IPS-18c (cell line): ENCODE data around the gene BLOC1S4.
"Not testable (repeated sequence)": the region's sequence is repeated elsewhere in the genome, so short reads cannot be mapped to it uniquely, and the experiment has no call there.

Experiments used
- H3K4me3 ChIP-seq: 2 replicates; pipeline ENCODE4 v1.7.0; 2013; ENCODE audit warnings: low read depth, mild to moderate bottlenecking, low read length, moderate library complexity; ENCODE audit not compliant: insufficient read depth
- H3K9me3 ChIP-seq: one replicate; pipeline ENCODE4 v1.6.1; 2013; ENCODE audit warnings: mild to moderate bottlenecking, low read length, moderate library complexity; ENCODE audit not compliant: control insufficient read depth, insufficient read depth

BLOC1S4 gene

DNA sequence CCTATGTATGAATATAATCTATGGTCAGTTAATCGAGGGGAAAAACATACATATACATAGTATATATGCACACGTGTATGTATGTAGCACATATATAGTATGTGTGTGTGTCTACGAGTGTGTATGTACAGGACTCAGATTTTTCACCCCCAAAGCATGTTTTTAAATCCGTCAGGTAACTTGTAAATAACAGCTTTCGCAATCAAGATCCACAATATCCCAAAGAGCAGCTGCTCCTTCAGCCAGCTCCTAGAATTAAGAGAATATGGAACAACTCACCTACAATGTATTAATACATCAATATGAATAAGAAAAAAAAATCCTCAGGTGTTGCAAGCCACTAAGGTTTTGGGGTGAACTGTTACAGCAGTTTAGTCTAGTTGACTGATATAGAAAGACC is 9.8 kb upstream of the BLOC1S4 start:
- Histone ChIP-seq H3K9me3 (no peaks in the 10 kb centered on the region), H3K4me3 (no peak overlapping the region)

DNA sequence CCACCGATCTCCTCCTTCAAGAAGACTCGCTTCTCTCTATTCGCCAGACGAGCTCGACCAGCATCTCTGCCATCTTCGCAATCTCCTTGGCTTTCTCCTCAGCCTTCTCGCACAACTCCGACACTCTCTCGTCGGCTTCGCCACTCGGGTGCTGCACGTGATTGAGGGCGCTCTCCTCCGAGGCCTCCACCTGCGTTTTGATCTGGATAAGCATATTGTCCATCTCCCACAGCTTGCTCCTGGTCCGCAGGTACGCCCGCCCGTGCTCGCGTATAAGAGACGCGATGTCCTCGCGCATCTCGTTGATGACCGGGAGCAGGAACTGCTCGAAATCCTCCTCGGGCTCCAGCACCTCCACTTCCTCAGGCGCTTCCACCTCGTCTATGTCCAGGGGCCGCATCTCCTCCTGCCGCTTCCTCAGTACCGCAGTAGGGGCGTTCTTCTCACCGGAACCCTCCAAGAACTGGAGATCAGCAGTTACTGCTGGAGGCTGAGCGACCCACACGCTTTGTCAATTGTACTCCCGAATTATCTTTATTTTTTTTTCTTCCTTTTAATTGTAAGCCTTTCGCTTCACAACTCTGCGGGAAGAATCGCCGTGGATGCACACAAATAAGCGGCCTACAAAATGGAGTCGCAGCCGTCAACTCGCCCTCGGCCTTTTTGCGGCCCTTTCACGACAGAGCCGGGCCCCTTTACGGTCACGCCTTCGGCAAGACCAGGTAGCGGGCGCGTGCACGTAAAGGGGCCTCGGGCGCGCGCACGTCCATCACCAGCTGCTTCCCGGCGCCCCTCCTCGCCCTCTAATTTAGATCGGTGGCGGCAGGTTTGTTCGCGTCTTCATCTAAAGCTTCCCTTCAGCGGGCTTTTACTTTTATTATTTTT is 6.5 kb upstream of the BLOC1S4 start, which contains the start of gene MRFAP1L1:
TSS of gene MRFAP1L1 (minus strand) at position 636 of the 885 bp plus-strand sequence. CDS start at position 400, 236 bp downstream.
- H3K9me3 ChIP-seq, result no peaks in the 10 kb centered on the region
- H3K4me3 ChIP-seq, result peak within 1 kb of the TSS; percentile 92

DNA sequence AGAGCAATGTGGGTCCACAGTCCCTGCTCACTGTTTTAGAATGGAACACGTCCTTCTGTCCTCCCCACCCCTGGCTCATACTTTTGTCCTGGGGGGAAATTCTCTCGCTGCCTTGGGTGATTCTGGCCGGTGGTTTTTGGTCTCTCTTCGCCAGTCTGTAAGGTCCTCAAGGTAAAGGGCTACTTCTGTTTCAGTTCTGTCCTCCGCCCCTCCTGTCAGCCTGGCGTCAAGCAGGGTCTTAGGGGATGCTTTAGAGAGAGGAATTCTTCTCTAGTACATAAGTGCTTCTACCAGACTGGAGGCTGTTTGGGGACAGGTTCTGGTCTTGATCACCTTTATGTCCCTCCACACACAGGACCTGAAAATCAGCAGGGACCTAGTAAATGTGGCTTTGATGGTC is 5.7 kb upstream of the BLOC1S4 start:
- no peaks in the 10 kb centered on the region for H3K9me3 ChIP-seq
- H3K4me3 ChIP-seq, result peak overlapping the region; percentile 92

DNA sequence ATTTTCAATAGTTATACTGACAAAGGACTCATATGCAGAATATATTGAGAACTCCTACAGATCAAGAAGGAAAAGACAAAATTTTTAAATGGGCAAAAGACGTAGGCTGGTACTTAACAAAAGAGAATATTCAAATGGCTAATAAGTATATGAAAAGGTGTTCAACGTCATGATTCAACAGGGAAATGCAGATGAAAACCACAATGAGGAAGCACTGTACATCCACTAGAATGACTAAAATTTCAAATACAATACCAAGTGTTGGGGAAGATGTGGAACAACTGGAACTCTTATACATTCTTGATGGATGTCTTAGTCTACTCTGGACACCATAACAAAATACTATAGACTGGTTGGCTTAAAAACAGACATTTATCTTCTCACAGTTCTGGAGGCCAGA is 5.0 kb upstream of the BLOC1S4 start:
- H3K4me3 ChIP-seq, result no peak overlapping the region
- no peaks in the 10 kb centered on the region for H3K9me3 ChIP-seq

DNA sequence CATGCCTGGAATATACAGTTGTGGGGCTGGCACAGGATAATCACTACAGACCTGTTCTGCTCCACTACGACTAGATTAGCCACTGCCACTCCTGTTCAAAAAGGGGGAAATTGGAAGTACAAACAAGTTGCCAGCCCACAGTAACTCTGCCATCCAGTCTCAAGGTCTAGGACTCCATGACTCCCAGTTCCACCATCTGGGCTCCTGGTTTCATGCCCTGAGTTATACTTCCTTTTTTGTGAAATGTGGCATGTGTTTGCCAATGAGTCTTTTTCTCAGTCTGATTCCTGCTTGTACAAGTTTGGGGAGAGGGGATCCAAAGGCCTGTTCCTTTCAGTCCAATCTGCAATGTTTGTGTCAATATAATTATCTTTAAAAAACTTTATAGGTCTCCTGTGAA is 1.0 kb upstream of the BLOC1S4 start:
- Histone ChIP-seq H3K9me3 (no peaks in the 10 kb centered on the region), H3K4me3 (no peak overlapping the region)

DNA sequence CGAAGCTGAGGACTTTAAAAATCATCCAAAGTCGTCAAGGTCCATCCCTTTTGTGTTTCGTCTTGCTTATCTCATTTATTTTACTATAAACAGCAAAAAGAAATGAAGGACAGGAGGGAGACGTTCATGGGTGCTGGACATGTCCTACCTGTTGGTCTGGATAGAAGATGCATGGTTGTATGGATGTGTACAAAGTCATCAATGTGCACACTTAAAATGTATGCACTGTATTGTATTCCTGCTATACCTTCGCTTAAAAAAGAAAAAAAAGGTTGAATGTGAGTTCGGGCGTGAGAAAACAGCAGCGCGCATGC is 313 bp upstream of the BLOC1S4 start:
- H3K9me3 ChIP-seq, result no peaks in the 10 kb centered on the region
- H3K4me3 ChIP-seq, result peak overlapping the region; percentile 93; the same call in 1 of the 2 replicates

DNA sequence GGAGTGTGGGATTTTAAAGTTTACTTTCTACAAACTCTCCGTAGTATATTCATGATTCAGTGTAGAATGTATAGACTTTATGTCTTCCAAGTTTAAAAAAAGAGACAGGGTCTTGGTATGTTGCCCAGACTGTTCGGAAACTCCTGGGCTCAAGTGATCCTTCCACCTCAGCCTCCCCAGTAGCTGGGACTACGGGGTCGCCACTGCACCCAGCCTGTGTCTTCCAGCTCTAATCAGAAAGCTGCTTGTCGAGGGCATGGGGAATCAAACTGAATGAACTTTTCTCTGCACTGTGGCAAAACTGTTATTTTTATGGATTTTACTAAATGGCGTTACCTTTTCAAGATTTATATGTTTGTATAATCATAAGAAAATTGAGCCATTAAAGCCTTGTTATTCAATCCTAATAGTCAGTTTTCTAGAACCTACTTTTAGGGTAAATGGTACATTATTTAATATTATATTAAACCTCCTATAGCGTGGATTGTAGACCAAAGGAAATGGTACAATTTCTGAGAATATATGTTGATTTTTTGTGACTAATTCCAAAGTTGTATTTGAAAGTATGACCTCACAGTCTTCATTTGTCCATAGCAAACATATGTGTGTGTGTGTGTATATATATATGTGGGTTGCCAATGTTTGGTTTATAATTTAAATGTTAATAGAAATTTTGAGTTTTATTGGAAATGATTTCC is 1.1 kb downstream of the BLOC1S4 start:
- Histone ChIP-seq H3K9me3 (no peaks in the 10 kb centered on the region), H3K4me3 (peak overlapping the region; percentile 93)

DNA sequence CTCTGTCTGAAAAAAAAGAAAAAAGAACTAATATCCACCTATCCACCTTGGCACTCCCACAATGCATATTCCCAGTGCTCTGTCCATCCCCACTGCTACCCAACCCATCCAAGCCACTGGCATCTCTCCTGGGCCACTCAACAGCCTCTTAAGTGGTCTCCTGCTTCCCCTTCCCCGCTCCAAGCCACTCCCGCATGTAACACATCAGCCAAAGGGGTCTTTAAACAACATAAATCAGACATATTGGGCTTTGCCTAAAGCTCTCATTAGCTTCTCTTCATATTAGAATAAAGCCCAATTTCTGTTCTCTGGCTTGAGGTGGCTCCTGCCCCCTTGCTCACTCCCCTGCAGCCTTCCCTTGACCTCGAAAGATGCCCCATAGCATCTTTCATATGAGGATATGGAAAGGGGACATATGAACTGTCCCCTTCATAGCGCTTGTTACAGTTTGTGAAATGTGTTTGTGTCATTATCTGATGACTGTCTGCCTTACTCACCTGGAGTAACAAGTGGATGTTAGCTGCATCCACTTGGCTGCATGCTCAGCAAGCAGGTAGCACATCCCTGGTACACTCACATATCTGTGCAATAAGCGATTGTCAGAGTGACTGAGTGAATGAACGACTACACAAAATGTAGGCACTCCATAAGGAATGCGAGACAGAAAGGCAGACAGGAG is 3.1 kb downstream of the BLOC1S4 start:
- no peak overlapping the region for H3K4me3 ChIP-seq
- H3K9me3 ChIP-seq, result no peaks in the 10 kb centered on the region

DNA sequence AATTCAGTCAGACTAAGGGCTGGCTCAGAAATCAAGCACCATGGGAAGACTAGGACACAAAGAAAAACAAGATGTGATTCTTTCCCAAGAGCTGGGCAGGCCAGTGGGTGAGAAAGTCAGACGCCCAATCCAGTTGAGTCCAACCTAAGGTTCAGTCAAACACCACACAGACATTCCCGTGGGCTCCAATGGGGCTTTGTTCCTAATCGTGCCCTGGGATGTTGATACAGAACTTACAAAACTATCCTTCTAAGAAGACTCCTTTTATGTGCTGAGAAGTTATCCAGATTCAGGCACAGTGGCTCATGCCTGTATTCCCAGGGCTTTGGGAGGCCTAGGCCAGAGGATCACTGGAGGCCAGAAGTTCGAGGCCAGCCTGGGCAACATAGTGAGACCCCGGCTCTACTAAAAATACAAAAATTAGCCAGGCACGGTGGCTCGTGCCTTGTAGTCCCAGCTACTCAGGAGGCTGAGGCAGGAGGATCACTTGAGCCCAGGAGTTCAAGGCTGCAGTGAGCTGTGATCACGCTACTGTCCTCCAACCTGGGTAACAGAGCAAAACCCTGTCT is 3.7 kb downstream of the BLOC1S4 start:
- no peak overlapping the region for H3K4me3 ChIP-seq

DNA sequence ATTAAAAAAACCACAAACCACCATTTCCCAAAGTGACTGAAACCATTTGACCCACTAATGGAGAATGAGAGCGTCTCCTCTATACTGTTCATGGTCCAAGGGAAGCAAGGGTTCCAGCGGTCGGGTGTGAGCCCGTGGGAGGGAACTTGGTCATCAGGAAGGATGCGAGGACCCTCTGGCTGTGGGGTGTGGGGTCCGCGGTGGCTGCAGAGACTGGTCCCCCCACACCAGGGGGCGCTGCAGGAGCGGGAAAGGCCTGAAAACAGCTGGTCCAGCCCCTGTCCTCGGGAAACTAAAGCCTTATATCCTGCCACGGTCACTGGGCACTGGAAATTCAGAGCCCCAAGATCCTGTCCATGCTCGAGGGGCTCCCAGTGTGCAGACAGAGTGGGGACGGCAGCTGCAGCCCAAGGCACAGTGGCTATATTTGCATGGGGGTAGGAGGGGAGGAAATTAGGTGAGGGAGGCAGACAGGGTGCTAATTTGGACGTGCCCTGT is 4.3 kb downstream of the BLOC1S4 start:
- H3K4me3 ChIP-seq, result no peak overlapping the region
- H3K9me3 ChIP-seq, result no peaks in the 10 kb centered on the region

More for the DNA sequence above, 3.7 kb downstream of the BLOC1S4 start:
- H3K9me3 ChIP-seq, result no peaks in the 10 kb centered on the region

DNA sequence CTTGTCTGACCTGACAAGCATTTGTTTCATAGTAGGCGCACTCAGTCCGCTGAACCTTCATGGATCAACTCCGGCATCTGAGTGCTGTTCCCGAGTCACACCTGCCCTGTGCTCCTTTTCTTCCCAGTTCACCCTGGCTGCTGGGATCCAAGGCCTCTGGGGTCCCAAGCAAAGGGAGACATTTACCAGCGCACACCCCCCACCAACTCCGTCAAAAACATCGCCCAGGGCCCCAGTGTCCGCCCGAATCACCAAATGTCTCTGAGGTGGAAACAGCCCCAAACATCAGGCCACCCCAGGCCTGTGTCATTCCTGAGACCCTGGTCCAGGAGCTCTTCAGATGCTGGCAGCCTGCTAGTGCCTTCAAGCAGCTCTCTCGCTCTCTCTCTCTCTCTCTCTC is 5.1 kb downstream of the BLOC1S4 start:
- Histone ChIP-seq H3K4me3 (no peak overlapping the region), H3K9me3 (no peaks in the 10 kb centered on the region)

DNA sequence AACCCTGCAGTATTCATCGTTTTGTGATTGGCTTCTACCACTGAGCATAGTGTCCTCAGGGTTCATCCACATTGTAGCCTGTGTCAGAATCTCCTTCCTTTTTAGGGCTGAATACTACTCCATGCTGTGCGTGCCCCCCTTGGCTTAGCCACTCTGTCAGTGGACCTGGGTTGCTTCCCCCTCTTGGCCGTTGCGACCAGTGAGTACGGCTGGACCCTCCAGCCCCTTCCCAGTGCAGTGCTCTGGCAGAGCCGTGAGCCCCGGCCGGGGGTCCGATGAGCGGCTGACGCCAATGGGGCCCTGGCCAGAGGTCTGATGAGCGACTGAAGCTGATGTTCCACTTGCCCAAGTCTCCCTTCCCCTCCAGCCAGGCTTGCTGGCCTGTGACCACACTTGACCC is 6.9 kb downstream of the BLOC1S4 start:
- Histone ChIP-seq H3K9me3 (no peaks in the 10 kb centered on the region), H3K4me3 (no peak overlapping the region)

DNA sequence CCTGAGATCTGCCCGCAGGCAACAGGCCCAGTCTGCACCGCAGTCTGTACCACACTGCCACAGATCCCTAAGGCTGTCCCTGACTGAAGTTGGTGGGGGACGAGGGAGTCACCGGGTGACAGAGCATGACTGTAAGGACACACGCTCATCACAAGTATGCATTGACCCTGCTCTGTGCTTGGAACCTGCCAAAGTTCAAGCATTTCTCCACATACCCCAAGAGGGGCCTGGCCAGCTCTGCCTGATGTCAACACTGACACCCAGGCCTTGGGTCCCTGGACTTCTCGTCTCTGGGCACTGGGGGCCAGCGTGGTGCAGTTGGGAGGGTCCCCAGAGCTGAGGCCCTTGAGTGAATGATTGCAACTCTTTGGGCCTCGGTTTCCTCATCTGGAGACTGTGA is 7.9 kb downstream of the BLOC1S4 start:
- Histone ChIP-seq H3K9me3 (no peaks in the 10 kb centered on the region), H3K4me3 (no peak overlapping the region)

DNA sequence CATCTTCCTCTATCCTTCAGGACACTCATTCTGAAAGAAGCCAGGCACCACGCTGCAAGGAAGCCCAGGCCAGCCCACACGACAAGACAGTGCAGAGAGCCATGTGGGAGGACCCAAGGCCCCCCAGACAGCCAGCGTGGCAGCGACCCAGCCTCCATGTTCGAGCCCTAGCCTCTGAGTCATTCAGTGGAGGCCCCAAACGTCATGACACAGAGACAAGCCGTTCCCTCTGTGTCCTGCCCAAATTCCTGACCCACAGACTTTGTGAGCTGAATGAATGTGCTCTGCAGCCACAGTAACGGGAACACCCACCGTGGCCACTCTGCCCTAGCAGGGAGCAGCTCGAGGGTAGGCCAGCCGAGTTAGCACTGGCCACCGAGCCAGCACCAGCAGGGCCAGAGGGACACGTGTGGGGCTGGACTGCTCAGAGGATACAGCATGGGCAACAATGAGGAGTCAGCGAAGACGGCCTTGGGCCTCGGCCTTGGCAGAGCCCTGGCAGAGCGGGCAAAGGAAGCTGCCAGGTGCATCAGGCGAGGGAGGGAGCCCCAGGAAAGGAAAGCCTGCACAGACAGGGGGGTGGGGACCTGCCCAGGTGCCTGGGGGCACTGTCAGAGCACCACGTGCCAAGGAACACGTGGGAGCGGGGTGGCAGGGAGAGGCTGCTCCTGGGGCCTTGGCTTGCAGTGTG is 8.6 kb downstream of the BLOC1S4 start:
- Histone ChIP-seq H3K9me3 (no peaks in the 10 kb centered on the region), H3K4me3 (no peak overlapping the region)

DNA sequence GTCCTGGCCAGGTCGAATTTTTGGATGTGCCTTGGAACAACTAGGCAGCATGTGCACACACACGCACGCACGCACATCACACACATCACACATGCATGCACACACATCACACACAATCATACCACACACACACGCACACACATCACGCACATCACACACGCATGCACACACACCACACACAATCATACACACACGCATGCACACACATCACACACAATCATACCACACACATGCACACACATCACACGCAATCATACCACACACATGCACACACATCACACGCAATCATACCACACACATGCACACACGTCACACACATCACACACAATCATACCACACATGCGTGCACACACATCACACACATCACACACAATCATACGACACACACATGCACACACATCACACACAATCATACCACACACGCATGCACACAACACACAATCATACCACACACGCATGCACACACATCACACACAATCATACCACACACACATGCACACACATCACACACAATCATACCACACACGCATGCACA is 9.5 kb downstream of the BLOC1S4 start:
- H3K9me3 ChIP-seq, H3K4me3 ChIP-seq: not testable (repeated sequence)

DNA sequence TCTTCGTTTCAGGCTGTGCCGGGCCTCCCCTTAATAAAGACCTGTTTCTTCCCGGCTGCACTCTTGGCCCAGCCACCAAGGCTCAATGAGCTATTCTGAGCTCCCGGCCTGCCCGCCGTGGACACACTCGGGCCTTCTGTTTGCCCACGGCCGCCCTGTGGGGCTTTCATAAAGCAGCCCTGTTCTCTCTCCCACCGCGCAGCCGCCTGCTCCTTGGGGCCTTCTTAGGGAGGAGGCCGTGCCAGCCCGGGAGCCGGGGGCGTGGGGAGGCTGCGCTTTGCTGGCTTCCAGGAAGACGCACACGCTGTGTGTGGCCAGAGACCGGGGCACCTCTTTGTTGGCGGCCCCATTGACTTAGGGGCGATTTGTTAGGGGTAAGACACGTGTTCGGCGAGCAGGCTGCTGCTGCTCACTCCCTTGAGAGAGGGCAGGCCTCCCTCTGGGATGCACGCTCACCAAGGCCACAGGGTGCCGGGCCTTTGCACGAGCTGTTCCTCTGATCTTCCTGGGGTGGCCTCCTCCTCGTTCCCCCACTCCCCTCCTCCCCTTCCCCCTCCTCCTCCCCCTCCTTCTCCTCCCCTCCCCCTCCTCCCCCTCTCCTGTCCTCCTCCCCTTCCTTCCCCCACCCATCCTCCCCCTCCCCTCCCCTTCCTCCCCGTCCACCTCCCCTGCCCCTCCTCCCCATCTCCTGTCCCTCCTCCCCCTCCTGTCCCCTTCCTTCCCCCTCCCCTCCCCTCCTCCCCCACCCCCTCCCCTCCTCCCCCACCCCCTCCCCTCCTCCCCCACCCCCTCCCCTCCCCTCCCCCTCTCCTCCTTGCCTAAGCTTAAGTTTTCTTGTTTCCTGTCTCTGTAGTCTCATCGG is 11.3 kb downstream of the BLOC1S4 start:
- H3K4me3 ChIP-seq, result no peak overlapping the region
- H3K9me3 ChIP-seq, result no peaks in the 10 kb centered on the region
